ENCODE results near the gene ZNF277.

ZNF277 gene

DNA sequence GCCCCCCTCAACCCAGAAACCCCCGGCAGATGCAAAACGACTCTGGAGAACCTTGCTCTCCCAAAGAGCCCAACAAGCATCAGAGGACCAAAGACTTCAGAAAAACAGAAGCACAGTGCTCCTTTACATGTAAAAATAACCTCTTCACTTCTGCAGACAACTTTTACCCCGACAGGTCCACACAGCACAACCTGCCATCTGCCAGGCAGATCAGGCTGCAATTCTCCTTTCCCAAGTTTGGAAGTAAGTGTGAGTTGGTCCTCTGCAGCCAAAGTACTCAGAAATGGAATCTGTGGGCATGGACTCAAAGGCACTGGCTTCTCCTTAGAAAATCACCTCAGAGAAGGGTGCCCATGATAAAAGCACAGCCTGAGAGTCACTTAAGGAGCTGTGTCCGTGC is 26.3 kb upstream of the ZNF277 start:
- no peak for DNase-seq (ENCODE audit: low read depth)
- TF ChIP-seq, protein P1, sequence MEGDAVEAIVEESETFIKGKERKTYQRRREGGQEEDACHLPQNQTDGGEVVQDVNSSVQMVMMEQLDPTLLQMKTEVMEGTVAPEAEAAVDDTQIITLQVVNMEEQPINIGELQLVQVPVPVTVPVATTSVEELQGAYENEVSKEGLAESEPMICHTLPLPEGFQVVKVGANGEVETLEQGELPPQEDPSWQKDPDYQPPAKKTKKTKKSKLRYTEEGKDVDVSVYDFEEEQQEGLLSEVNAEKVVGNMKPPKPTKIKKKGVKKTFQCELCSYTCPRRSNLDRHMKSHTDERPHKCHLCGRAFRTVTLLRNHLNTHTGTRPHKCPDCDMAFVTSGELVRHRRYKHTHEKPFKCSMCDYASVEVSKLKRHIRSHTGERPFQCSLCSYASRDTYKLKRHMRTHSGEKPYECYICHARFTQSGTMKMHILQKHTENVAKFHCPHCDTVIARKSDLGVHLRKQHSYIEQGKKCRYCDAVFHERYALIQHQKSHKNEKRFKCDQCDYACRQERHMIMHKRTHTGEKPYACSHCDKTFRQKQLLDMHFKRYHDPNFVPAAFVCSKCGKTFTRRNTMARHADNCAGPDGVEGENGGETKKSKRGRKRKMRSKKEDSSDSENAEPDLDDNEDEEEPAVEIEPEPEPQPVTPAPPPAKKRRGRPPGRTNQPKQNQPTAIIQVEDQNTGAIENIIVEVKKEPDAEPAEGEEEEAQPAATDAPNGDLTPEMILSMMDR (IDR thresholded peaks at IDR 0.05; ENCODE audit: low read depth, low read length) = no peak
- no peak overlapping the region for H3K4me3 ChIP-seq (ENCODE audit: low read depth, low read length)

- TF ChIP-seq MYC (IDR thresholded peaks at IDR 0.05; ENCODE audit: low read depth, low read length) (no peak), MAX (IDR thresholded peaks at IDR 0.05; ENCODE audit: low read depth, low read length) (no peak), POLR2A (IDR thresholded peaks at IDR 0.05; ENCODE audit: extremely low read depth, insufficient read length) (no peak)
- TF ChIP-seq, protein P1 (IDR thresholded peaks at IDR 0.05; ENCODE audit: low read depth, low read length) = no peak
- DNase-seq (ENCODE audit: low read depth) = no peak
- no peak overlapping the region for H3K4me3 ChIP-seq (ENCODE audit: low read depth, low read length)
These were observed 23.7 kb upstream of the ZNF277 start for GRCh38 chr7:112182749-112183148.

- no peak for DNase-seq (ENCODE audit: low read depth)
- TF ChIP-seq POLR2A (IDR thresholded peaks at IDR 0.05; ENCODE audit: extremely low read depth, insufficient read length) (no peak), MAX (IDR thresholded peaks at IDR 0.05; ENCODE audit: low read depth, low read length) (no peak), MYC (IDR thresholded peaks at IDR 0.05; ENCODE audit: low read depth, low read length) (no peak)
- TF ChIP-seq, protein P1 (IDR thresholded peaks at IDR 0.05; ENCODE audit: low read depth, low read length) = no peak
- H3K4me3 ChIP-seq (ENCODE audit: low read depth, low read length) = no peak overlapping the region
These were observed 23.2 kb upstream of the ZNF277 start for GRCh38 chr7:112183266-112183665.

DNA sequence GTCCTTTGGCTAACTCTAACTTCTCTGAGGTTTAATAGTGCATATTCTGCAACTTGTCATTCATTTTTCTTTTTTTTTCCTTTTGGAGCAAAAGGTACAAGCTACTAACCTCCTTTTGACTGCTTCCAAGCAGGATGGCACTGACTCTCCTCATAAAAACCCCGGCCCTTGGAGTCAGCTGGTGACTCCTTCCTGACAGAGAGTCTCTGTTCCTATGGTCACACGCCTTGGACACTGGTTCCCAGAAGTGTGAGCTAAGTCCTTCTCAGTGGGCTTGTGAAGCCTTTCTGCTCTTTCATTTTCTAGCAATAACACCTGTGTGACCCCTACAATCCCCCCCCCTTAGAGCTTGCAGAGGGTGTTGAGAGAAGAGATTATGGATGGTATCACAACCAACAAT is 22.0 kb upstream of the ZNF277 start:
- DNase-seq (ENCODE audit: low read depth) = no peak
- TF ChIP-seq MAX (IDR thresholded peaks at IDR 0.05; ENCODE audit: low read depth, low read length) (no peak), MYC (IDR thresholded peaks at IDR 0.05; ENCODE audit: low read depth, low read length) (no peak)
- TF ChIP-seq, protein P1 (IDR thresholded peaks at IDR 0.05; ENCODE audit: low read depth, low read length) = no peak

DNA sequence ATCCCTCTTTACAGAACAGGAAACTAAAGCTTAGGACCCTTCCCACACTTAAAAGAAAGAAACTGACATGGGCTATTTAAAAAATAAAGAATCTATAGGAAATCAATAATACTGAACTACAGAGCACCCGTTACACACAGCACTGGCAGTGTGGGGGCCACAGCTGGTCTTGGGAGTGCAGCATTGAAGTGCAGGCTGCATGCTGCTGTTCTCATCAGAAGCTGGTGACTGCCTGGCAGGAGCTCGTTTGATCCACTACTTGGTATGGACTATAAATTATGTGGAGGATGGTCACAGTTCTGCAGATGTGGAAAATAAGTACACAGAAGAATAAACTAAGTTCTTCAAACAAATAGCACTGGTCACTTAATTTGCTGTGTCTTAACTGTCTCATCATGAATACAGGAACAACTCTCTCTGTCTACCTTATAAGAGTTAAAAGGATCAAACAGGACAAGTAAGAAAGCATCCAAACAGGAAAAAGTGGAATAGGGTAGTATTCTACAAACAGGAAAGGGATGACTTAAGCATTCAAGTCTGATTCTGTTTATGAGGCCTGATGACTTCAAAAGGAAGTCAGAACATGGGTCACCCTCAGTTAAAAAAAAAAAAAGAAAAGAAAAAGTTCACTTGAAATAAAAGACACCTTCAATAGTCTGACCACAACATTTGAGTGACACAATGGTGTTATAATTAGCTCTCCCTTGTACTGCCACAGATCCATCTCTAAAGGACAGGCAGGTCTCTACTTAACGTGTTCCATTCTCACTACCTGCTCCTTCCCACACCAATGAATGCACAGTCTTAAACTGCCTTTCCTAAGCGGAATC is 21.3 kb upstream of the ZNF277 start:
- H3K4me3 ChIP-seq (ENCODE audit: low read depth, low read length) = no peak overlapping the region
- no peak for DNase-seq (ENCODE audit: low read depth)
- no peak for TF ChIP-seq POLR2A (IDR thresholded peaks at IDR 0.05; ENCODE audit: extremely low read depth, insufficient read length)
- no peak for TF ChIP-seq MAX (IDR thresholded peaks at IDR 0.05; ENCODE audit: low read depth, low read length)
- TF ChIP-seq MYC (IDR thresholded peaks at IDR 0.05; ENCODE audit: low read depth, low read length) = no peak
- TF ChIP-seq, protein P1 (IDR thresholded peaks at IDR 0.05; ENCODE audit: low read depth, low read length) = no peak

More for the DNA sequence above, 22.0 kb upstream of the ZNF277 start:
- H3K4me3 ChIP-seq (ENCODE audit: low read depth, low read length) = no peak overlapping the region

DNA sequence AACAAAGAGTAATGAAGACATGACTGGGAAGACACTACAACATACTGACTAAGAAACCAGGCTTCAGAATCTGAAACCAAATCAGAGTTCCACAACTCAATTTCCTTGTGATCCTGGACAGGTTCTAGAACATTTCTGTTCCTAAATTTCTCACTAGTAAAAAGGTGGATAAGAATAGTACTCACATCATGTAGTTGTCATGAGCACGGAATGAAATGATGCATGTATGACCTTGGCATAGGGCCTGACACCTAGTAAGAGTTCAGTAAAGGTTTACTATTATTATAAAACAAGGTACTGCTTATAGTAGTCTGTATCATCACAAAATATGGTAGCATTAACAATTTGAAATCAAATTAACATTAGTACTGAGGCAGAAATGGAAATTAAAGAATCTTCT is 20.2 kb upstream of the ZNF277 start:
- no peak for DNase-seq (ENCODE audit: low read depth)
- no peak overlapping the region for H3K4me3 ChIP-seq (ENCODE audit: low read depth, low read length)
- no peak for TF ChIP-seq POLR2A (IDR thresholded peaks at IDR 0.05; ENCODE audit: extremely low read depth, insufficient read length)
- no peak for TF ChIP-seq MAX (IDR thresholded peaks at IDR 0.05; ENCODE audit: low read depth, low read length)
- TF ChIP-seq, protein P1 (IDR thresholded peaks at IDR 0.05; ENCODE audit: low read depth, low read length) = no peak
- TF ChIP-seq MYC (IDR thresholded peaks at IDR 0.05; ENCODE audit: low read depth, low read length) = no peak
